NOMO-1 treated with dmso at 0.1 percent for 144 hours (cell line): ENCODE measurements around the gene CLEC16A.

ENCODE experiments used
- DNase-seq: peaks from one replicate; lab custom pipeline; 2025; ENCODE audit not compliant: unreplicated experiment; lab: John Stamatoyannopoulos, UW

Gene CLEC16A

GRCh38 chr16:11011326-11011725, 67.0 kb downstream of the CLEC16A start:
- DNase-seq: no peak

GRCh38 chr16:11012841-11013240, 68.5 kb downstream of the CLEC16A start:
- DNase-seq: no peak

GRCh38 chr16:11014136-11014535, 69.8 kb downstream of the CLEC16A start:
- no peak for DNase-seq

GRCh38 chr16:11015076-11015475, 70.7 kb downstream of the CLEC16A start:
- DNase-seq: no peak

- DNase-seq: no peak
Measured at GRCh38 chr16:11015607-11016006, 71.2 kb downstream of the CLEC16A start.

GRCh38 chr16:11016524-11016988, 72.2 kb downstream of the CLEC16A start:
- DNase-seq: no peak

- no peak for DNase-seq
Measured at GRCh38 chr16:11016993-11017392, 72.6 kb downstream of the CLEC16A start.

- DNase-seq: no peak
Measured at GRCh38 chr16:11017499-11017898, 73.1 kb downstream of the CLEC16A start.

- no peak for DNase-seq
Measured at GRCh38 chr16:11020388-11020787, 76.0 kb downstream of the CLEC16A start.

GRCh38 chr16:11020792-11021551, 76.6 kb downstream of the CLEC16A start:
- no peak for DNase-seq

- DNase-seq: no peak
Measured at GRCh38 chr16:11022002-11022401, 77.6 kb downstream of the CLEC16A start.

GRCh38 chr16:11023262-11024039, 79.1 kb downstream of the CLEC16A start:
- no peak for DNase-seq

GRCh38 chr16:11024333-11025053, 80.1 kb downstream of the CLEC16A start:
- no peak for DNase-seq

- peak; percentile 35 for DNase-seq
Measured at GRCh38 chr16:11025120-11025531, 80.8 kb downstream of the CLEC16A start.

GRCh38 chr16:11029948-11030347, 85.6 kb downstream of the CLEC16A start:
- no peak for DNase-seq

GRCh38 chr16:11030990-11031510, 86.7 kb downstream of the CLEC16A start:
- no peak for DNase-seq

- DNase-seq: no peak
Measured at GRCh38 chr16:11032000-11032921, 87.9 kb downstream of the CLEC16A start.

- no peak for DNase-seq
Measured at GRCh38 chr16:11032922-11033291, 88.5 kb downstream of the CLEC16A start.

- DNase-seq: no peak
Measured at GRCh38 chr16:11033629-11034420, 89.5 kb downstream of the CLEC16A start.
